AG10803 (cell line): Measurements from ENCODE around the gene S100A3.
A peak's percentile ranks its signal among the peaks of the same experiment; 100 is the strongest.

ENCODE experiments used
- DNase-seq: peaks from one replicate; pipeline ENCODE4 v3.0.0; 2010; ENCODE audit warnings: low read depth
- H3K4me3 ChIP-seq: 2 replicates; pipeline ENCODE4 v1.5.1; 2011; ENCODE audit warnings: mild to moderate bottlenecking, low read length, control low read depth
- CTCF ChIP-seq: conservative IDR thresholded peaks from 2 replicates; pipeline ENCODE4 v1.5.1; 2011; ENCODE audit warnings: mild to moderate bottlenecking, low read length, control low read depth, inconsistent platforms

The S100A3 gene

GRCh38 chr1:153509036-153509435 lies 40.0 kb downstream of the S100A3 start:
- TF ChIP-seq CTCF, result no peak

GRCh38 chr1:153507926-153508583 lies 41.0 kb downstream of the S100A3 start:
- no peak overlapping the region for H3K4me3 ChIP-seq
- TF ChIP-seq CTCF, result no peak
- DNase-seq, result no peak

More at GRCh38 chr1:153509036-153509435, 40.0 kb downstream of the S100A3 start:
- no peak overlapping the region for H3K4me3 ChIP-seq
- no peak for DNase-seq

- TF ChIP-seq CTCF, result no peak
- peak; percentile 88 for DNase-seq
- peak overlapping the region; percentile 37; the same call in 1 of the 2 replicates for H3K4me3 ChIP-seq
Observed at GRCh38 chr1:153506831-153507413, 42.1 kb downstream of the S100A3 start.

GRCh38 chr1:153506386-153506785 lies 42.7 kb downstream of the S100A3 start:
- TF ChIP-seq CTCF, result no peak
- no peak for DNase-seq
- no peak overlapping the region for H3K4me3 ChIP-seq

GRCh38 chr1:153505576-153505975 lies 43.5 kb downstream of the S100A3 start:
- no peak overlapping the region for H3K4me3 ChIP-seq
- DNase-seq, result peak; percentile 28
- TF ChIP-seq CTCF, result no peak

- no peak for TF ChIP-seq CTCF
- DNase-seq, result no peak
- H3K4me3 ChIP-seq, result no peak overlapping the region
Observed at GRCh38 chr1:153503766-153504165, 45.3 kb downstream of the S100A3 start.

GRCh38 chr1:153498746-153499145 lies 50.3 kb downstream of the S100A3 start:
- DNase-seq, result no peak
- no peak for TF ChIP-seq CTCF
- H3K4me3 ChIP-seq, result no peak overlapping the region
